ENCODE results near the gene CCN5.

The CCN5 gene

DNA sequence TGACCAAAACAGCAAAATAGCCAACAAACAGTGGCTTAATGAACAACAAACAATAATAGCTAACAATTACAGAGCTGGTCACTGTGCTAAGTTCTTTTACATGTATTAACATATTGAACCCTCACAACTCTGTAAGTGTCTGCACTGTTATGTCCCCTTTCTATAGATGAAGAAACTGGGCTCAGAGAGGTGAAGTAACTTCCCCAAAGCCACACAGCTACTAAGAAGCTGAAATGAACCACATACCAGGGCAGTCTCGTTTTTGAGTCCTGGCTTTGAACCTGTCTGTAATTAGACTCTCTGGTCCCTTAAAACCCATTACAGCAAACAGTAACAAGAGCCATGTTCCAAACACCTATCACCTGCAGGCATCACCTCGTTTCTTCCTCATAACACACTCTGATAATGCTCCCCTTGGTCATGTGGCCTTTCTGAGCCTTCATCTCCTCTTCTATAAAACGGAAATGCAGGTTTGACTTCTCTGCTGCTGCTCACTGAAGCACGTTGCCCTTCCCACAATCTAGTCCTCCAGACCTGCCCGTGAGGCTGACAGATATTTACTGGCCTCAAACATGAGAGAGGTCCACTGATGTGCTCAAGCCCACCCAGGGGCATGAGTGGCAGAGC, 53.8 kb downstream of the CCN5 start:
- POLR2A ChIA-PET = no interaction called here
- CTCF ChIA-PET = interaction anchor here (0.5 to 3.0 kb wide), 3 partner anchors 15 to 324 kb away, joined by 3 to 14 read pairs (median 3); no protein-coding TSS in a partner anchor
- no peaks in the 10 kb centered on the region for H3K4me1 ChIP-seq (ENCODE audit: control insufficient read depth, insufficient read depth, low read length)
- no peaks in the 10 kb centered on the region for H3K36me3 ChIP-seq (ENCODE audit: control insufficient read depth in 2 of 2, insufficient read depth in 1 of 2, low read length in 2 of 2)
- H3K27ac ChIP-seq (ENCODE audit: extremely low read depth, low read depth, low read length) = no peak overlapping the region
- H3K4me3 ChIP-seq (ENCODE audit: low read depth, low read length) = no peak overlapping the region
- TF ChIP-seq ZNF184 (tag by site-specific recombination; IDR thresholded peaks at IDR 0.05) (no peak), ZNF239 (tag by site-specific recombination; IDR thresholded peaks at IDR 0.05) (no peak), ZNF571 (tag by site-specific recombination; IDR thresholded peaks at IDR 0.05) (no peak), ZNF629 (tag by site-specific recombination; IDR thresholded peaks at IDR 0.05) (no peak), ZNF23 (tag by site-specific recombination; IDR thresholded peaks at IDR 0.05; ENCODE audit: borderline replicate concordance) (no peak)
- no peaks in the 10 kb centered on the region for H3K9me3 ChIP-seq (ENCODE audit: control insufficient read depth, insufficient read depth, low read depth, low read length)

DNA sequence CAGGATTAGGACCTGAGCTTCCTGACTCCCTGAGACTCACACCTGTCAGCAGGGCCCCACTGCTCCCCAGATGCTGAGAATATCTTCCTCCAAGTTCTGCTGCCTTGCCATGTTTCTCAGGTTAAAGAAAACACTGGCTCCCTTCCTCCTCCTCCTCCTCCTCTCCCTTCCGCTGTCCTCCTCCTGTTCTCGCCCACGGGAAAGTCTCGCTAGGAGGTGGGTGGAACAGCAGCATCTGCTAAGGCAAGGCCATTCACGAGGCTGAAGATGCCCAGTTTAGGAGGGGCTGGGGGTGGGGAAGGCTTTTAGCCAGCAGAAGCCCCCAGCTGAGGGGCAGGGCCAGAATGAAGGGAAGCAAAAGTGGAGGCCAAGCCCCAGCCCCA, 54.3 kb downstream of the CCN5 start:
- Histone ChIP-seq H3K4me1 (ENCODE audit: control insufficient read depth, insufficient read depth, low read length) (no peaks in the 10 kb centered on the region), H3K27ac (ENCODE audit: extremely low read depth, low read depth, low read length) (no peak overlapping the region), H3K4me3 (ENCODE audit: low read depth, low read length) (no peak overlapping the region), H3K9me3 (ENCODE audit: control insufficient read depth, insufficient read depth, low read depth, low read length) (no peaks in the 10 kb centered on the region), H3K36me3 (ENCODE audit: control insufficient read depth in 2 of 2, insufficient read depth in 1 of 2, low read length in 2 of 2) (no peaks in the 10 kb centered on the region)
- ChIA-PET CTCF (interaction anchor here (3.0 kb wide), 1 partner anchor 22 kb away, joined by 14 read pairs; no protein-coding TSS in a partner anchor), POLR2A (no interaction called here)
- TF ChIP-seq ZFHX2 (tag by site-specific recombination; conservative IDR thresholded peaks at IDR 0.05) (peak; percentile 94), OVOL3 (tag by site-specific recombination; IDR thresholded peaks at IDR 0.05) (no peak), EGR2 (tag by site-specific recombination; IDR thresholded peaks at IDR 0.05; ENCODE audit: low read depth) (peak; percentile 97)
- TF ChIP-seq, protein P1, sequence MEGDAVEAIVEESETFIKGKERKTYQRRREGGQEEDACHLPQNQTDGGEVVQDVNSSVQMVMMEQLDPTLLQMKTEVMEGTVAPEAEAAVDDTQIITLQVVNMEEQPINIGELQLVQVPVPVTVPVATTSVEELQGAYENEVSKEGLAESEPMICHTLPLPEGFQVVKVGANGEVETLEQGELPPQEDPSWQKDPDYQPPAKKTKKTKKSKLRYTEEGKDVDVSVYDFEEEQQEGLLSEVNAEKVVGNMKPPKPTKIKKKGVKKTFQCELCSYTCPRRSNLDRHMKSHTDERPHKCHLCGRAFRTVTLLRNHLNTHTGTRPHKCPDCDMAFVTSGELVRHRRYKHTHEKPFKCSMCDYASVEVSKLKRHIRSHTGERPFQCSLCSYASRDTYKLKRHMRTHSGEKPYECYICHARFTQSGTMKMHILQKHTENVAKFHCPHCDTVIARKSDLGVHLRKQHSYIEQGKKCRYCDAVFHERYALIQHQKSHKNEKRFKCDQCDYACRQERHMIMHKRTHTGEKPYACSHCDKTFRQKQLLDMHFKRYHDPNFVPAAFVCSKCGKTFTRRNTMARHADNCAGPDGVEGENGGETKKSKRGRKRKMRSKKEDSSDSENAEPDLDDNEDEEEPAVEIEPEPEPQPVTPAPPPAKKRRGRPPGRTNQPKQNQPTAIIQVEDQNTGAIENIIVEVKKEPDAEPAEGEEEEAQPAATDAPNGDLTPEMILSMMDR (tag by site-specific recombination; IDR thresholded peaks at IDR 0.05) = no peak

DNA sequence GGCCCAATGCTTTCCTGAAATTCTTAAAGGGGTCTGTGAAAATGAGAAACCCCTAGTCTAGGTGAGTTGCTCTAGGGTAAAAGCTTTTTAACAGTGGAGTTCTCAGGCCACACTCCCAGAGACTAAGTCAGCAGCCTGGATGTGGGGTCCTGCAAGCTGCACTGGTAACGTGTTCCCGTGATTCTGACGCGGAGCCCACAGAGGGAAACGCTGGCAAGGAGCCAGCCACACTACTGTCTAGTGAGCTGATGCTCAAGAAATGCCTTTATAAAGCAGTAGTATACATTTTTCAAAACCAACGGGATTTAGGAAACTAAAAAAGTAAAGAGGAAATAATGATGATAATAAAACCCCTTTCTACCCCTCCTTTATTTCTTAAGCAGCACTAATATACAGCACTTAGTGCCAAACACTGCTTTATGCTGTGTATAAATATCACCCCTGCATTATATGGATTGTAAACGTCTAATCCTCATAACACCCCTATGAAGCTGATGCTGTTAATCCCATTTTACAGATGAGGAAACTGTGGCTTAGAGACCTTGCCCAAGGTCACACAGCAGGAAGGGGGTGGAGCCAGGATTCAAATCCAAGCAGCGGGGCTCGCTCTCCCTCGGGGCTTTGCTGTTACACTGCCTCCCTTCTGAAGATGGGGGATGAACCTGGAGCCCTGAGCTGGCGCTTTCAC, 55.5 kb downstream of the CCN5 start:
- Histone ChIP-seq H3K9me3 (ENCODE audit: control insufficient read depth, insufficient read depth, low read depth, low read length) (no peaks in the 10 kb centered on the region), H3K4me1 (ENCODE audit: control insufficient read depth, insufficient read depth, low read length) (no peaks in the 10 kb centered on the region), H3K36me3 (ENCODE audit: control insufficient read depth in 2 of 2, insufficient read depth in 1 of 2, low read length in 2 of 2) (no peaks in the 10 kb centered on the region), H3K4me3 (ENCODE audit: low read depth, low read length) (no peak overlapping the region), H3K27ac (ENCODE audit: extremely low read depth, low read depth, low read length) (no peak overlapping the region)
- ChIA-PET POLR2A (no interaction called here), CTCF (interaction anchor here (1.4 kb wide), 1 partner anchor 23 kb away, joined by 4 read pairs; no protein-coding TSS in a partner anchor)
- no peak for TF ChIP-seq ZFP69B (tag by site-specific recombination; IDR thresholded peaks at IDR 0.05)
- TF ChIP-seq ZNF777 (tag by site-specific recombination; IDR thresholded peaks at IDR 0.05; ENCODE audit: borderline replicate concordance) = no peak
- TF ChIP-seq, protein P2, sequence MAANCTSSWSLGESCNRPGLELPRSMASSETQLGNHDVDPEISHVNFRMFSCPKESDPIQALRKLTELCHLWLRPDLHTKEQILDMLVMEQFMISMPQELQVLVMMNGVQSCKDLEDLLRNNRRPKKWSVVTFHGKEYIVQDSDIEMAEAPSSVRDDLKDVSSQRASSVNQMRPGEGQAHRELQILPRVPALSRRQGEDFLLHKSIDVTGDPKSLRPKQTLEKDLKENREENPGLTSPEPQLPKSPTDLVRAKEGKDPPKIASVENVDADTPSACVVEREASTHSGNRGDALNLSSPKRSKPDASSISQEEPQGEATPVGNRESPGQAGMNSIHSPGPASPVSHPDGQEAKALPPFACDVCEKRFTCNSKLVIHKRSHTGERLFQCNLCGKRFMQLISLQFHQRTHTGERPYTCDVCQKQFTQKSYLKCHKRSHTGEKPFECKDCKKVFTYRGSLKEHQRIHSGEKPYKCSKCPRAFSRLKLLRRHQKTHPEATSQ (tag by site-specific recombination; IDR thresholded peaks at IDR 0.05) = no peak
- TF ChIP-seq ZNF571 (tag by site-specific recombination; IDR thresholded peaks at IDR 0.05) = no peak
- TF ChIP-seq ZNF707 (tag by site-specific recombination; IDR thresholded peaks at IDR 0.05) = no peak
- TF ChIP-seq, protein P3, sequence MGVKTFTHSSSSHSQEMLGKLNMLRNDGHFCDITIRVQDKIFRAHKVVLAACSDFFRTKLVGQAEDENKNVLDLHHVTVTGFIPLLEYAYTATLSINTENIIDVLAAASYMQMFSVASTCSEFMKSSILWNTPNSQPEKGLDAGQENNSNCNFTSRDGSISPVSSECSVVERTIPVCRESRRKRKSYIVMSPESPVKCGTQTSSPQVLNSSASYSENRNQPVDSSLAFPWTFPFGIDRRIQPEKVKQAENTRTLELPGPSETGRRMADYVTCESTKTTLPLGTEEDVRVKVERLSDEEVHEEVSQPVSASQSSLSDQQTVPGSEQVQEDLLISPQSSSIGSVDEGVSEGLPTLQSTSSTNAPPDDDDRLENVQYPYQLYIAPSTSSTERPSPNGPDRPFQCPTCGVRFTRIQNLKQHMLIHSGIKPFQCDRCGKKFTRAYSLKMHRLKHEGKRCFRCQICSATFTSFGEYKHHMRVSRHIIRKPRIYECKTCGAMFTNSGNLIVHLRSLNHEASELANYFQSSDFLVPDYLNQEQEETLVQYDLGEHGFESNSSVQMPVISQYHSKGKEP (tag by site-specific recombination; IDR thresholded peaks at IDR 0.05) = no peak
- no peak for TF ChIP-seq ZIC2 (tag by site-specific recombination; IDR thresholded peaks at IDR 0.05)
- no peak for TF ChIP-seq ZNF223 (tag by site-specific recombination; IDR thresholded peaks at IDR 0.05)
- no peak for TF ChIP-seq ZNF426 (tag by site-specific recombination; IDR thresholded peaks at IDR 0.05)
- TF ChIP-seq ZNF544 (tag by site-specific recombination; IDR thresholded peaks at IDR 0.05) = no peak
- TF ChIP-seq ZNF423 (tag by site-specific recombination; IDR thresholded peaks at IDR 0.05) = no peak
- no peak for TF ChIP-seq ZNF404 (tag by site-specific recombination; IDR thresholded peaks at IDR 0.05)
- TF ChIP-seq, protein P4, sequence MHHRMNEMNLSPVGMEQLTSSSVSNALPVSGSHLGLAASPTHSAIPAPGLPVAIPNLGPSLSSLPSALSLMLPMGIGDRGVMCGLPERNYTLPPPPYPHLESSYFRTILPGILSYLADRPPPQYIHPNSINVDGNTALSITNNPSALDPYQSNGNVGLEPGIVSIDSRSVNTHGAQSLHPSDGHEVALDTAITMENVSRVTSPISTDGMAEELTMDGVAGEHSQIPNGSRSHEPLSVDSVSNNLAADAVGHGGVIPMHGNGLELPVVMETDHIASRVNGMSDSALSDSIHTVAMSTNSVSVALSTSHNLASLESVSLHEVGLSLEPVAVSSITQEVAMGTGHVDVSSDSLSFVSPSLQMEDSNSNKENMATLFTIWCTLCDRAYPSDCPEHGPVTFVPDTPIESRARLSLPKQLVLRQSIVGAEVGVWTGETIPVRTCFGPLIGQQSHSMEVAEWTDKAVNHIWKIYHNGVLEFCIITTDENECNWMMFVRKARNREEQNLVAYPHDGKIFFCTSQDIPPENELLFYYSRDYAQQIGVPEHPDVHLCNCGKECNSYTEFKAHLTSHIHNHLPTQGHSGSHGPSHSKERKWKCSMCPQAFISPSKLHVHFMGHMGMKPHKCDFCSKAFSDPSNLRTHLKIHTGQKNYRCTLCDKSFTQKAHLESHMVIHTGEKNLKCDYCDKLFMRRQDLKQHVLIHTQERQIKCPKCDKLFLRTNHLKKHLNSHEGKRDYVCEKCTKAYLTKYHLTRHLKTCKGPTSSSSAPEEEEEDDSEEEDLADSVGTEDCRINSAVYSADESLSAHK (tag by site-specific recombination; IDR thresholded peaks at IDR 0.05) = no peak
- TF ChIP-seq ZNF768 (tag by site-specific recombination; IDR thresholded peaks at IDR 0.05) = no peak
